Activated T-cell treated with anti-CD3 and anti-CD28 coated beads, Interleukin-2, amount 50 U/mL, for 72 hours (primary cell): ENCODE results near the gene COL28A1. TPM values are rescaled to one million over a fixed set of nuclear protein-coding genes. Genes with fewer than 3 reads are reported as not detected.
"Not testable (repeated sequence)": the region's sequence is repeated elsewhere in the genome, so short reads cannot be mapped to it uniquely, and the experiment has no call there.

Experiments used
- ATAC-seq, 2 donors: fragments of 150-1000 bp; cut with Tn5 transposase; replicated peaks in 1 of 2; 2 replicates each; pipeline ENCODE4 v1.10.0; 2021; ENCODE audit warnings: moderate library complexity in 2 of 2, mild to moderate bottlenecking in 1 of 2
- DNase-seq, 2 donors: peaks; one replicate each; pipeline ENCODE4 v3.0.0; 2021 to 2022; ENCODE audit warnings: mixed read lengths in 1 of 2
- H3K27ac Mint-ChIP-seq: one replicate; pipeline ENCODE4 v1.8.0; 2022; ENCODE audit warnings: mild to moderate bottlenecking, moderate library complexity, mixed read lengths
- H3K27me3 Mint-ChIP-seq: one replicate; pipeline ENCODE4 v1.8.0; 2022; ENCODE audit warnings: low read depth, mixed read lengths
- H3K36me3 Mint-ChIP-seq, 2 donors: one replicate each; pipeline ENCODE4 v1.8.0; 2022; ENCODE audit warnings: mixed read lengths in 2 of 2, mild to moderate bottlenecking in 1 of 2; ENCODE audit not compliant: insufficient read depth in 2 of 2
- H3K4me1 Mint-ChIP-seq: one replicate; pipeline ENCODE4 v1.8.0; 2022; ENCODE audit warnings: low read depth, mixed read lengths
- H3K4me3 Mint-ChIP-seq, 2 donors: one replicate each; pipeline ENCODE4 v1.8.0; 2022; ENCODE audit warnings: mild to moderate bottlenecking in 2 of 2, mixed read lengths in 2 of 2, moderate library complexity in 2 of 2
- H3K9me3 Mint-ChIP-seq, 2 donors: one replicate each; pipeline ENCODE4 v1.8.0; 2022; ENCODE audit warnings: mixed read lengths in 2 of 2
- total RNA-seq, 2 donors: library from RNA; stranded (reverse); gene quantifications; one replicate each; pipeline ENCODE4 v1.2.3, GENCODE V29; 2022

Gene COL28A1
- total RNA-seq, 2 donors from 2014 or later, result 0.16 to 0.29 TPM

GRCh38 chr7:7476381-7476780 lies 59.3 kb downstream of the COL28A1 start:
- no peak overlapping the region for H3K27ac Mint-ChIP-seq
- H3K4me3 Mint-ChIP-seq, result no peak overlapping the region
- peaks cover 0 to 1% of the 10 kb centered on the region in 2 donors for H3K36me3 Mint-ChIP-seq
- no peaks in the 10 kb centered on the region for H3K9me3 Mint-ChIP-seq
- no peak for ATAC-seq
- H3K4me1 Mint-ChIP-seq, result no peaks in the 10 kb centered on the region
- DNase-seq, result no peak
- no peaks in the 10 kb centered on the region for H3K27me3 Mint-ChIP-seq

- Mint-ChIP-seq H3K27me3 (no peaks in the 10 kb centered on the region), H3K27ac (no peak overlapping the region), H3K9me3 (peaks cover 0 to 2% of the 10 kb centered on the region in 2 donors), H3K4me3 (no peak overlapping the region), H3K36me3 (peaks cover 0 to 4% of the 10 kb centered on the region in 2 donors), H3K4me1 (no peaks in the 10 kb centered on the region)
- ATAC-seq, result no peak
- no peak for DNase-seq
Measured at GRCh38 chr7:7475601-7476000, 60.1 kb downstream of the COL28A1 start.

- peaks cover 0 to 2% of the 10 kb centered on the region in 2 donors for H3K9me3 Mint-ChIP-seq
- ATAC-seq (no peak), DNase-seq (no peak)
- H3K4me3 Mint-ChIP-seq, result no peak overlapping the region
- H3K27ac Mint-ChIP-seq, result no peak overlapping the region
- H3K4me1 Mint-ChIP-seq, result no peaks in the 10 kb centered on the region
- H3K36me3 Mint-ChIP-seq, result peaks cover 0 to 4% of the 10 kb centered on the region in 2 donors
- H3K27me3 Mint-ChIP-seq, result no peaks in the 10 kb centered on the region
Measured at GRCh38 chr7:7474436-7474835, 61.2 kb downstream of the COL28A1 start.

GRCh38 chr7:7464991-7465765 lies 70.5 kb downstream of the COL28A1 start:
- not testable (repeated sequence) for H3K4me3 Mint-ChIP-seq, H3K4me1 Mint-ChIP-seq, H3K27me3 Mint-ChIP-seq, H3K36me3 Mint-ChIP-seq, ATAC-seq, H3K27ac Mint-ChIP-seq, DNase-seq, H3K9me3 Mint-ChIP-seq

GRCh38 chr7:7454000-7454399 lies 81.7 kb downstream of the COL28A1 start:
- Mint-ChIP-seq H3K9me3 (peaks cover 5 to 6% of the 10 kb centered on the region in 2 donors), H3K4me3 (no peak overlapping the region), H3K27ac (no peak overlapping the region), H3K4me1 (no peaks in the 10 kb centered on the region), H3K27me3 (no peaks in the 10 kb centered on the region), H3K36me3 (peaks cover 1 to 2% of the 10 kb centered on the region in 2 donors)
- no peak for ATAC-seq
- no peak for DNase-seq

GRCh38 chr7:7452652-7453051 lies 83.0 kb downstream of the COL28A1 start:
- Mint-ChIP-seq H3K4me1 (no peaks in the 10 kb centered on the region), H3K4me3 (no peak overlapping the region), H3K36me3 (peaks cover 4% of the 10 kb centered on the region in 2 donors), H3K27me3 (no peaks in the 10 kb centered on the region), H3K9me3 (peaks cover 6 to 9% of the 10 kb centered on the region in 2 donors), H3K27ac (no peak overlapping the region)
- no peak for DNase-seq
- ATAC-seq, result no peak

- Mint-ChIP-seq H3K4me3 (no peak overlapping the region), H3K27ac (no peak overlapping the region), H3K4me1 (no peaks in the 10 kb centered on the region), H3K27me3 (no peaks in the 10 kb centered on the region), H3K36me3 (peaks cover 7% of the 10 kb centered on the region in 2 donors), H3K9me3 (peaks cover 7 to 12% of the 10 kb centered on the region in 2 donors)
- ATAC-seq (no peak), DNase-seq (no peak)
Measured at GRCh38 chr7:7452119-7452518, 83.6 kb downstream of the COL28A1 start.

GRCh38 chr7:7449055-7449454 lies 86.6 kb downstream of the COL28A1 start:
- no peak for DNase-seq
- Mint-ChIP-seq H3K27me3 (no peaks in the 10 kb centered on the region), H3K4me3 (no peak overlapping the region), H3K27ac (no peak overlapping the region), H3K36me3 (peaks cover 9 to 17% of the 10 kb centered on the region in 2 donors), H3K4me1 (no peaks in the 10 kb centered on the region), H3K9me3 (peaks cover 10 to 18% of the 10 kb centered on the region in 2 donors)
- ATAC-seq, result no peak

- Mint-ChIP-seq H3K27me3 (no peaks in the 10 kb centered on the region), H3K4me3 (no peak overlapping the region), H3K36me3 (peaks cover 9 to 17% of the 10 kb centered on the region in 2 donors), H3K4me1 (no peaks in the 10 kb centered on the region), H3K9me3 (peaks cover 12 to 18% of the 10 kb centered on the region in 2 donors), H3K27ac (no peak overlapping the region)
- DNase-seq (no peak), ATAC-seq (no peak)
Measured at GRCh38 chr7:7446616-7447015, 89.1 kb downstream of the COL28A1 start.

- Mint-ChIP-seq H3K27ac (no peak overlapping the region), H3K27me3 (no peaks in the 10 kb centered on the region), H3K36me3 (peaks cover 7 to 16% of the 10 kb centered on the region in 2 donors), H3K9me3 (peaks cover 11 to 15% of the 10 kb centered on the region in 2 donors), H3K4me3 (no peak overlapping the region), H3K4me1 (no peaks in the 10 kb centered on the region)
- DNase-seq, result no peak
- no peak for ATAC-seq
Measured at GRCh38 chr7:7443806-7444350, 91.8 kb downstream of the COL28A1 start.

GRCh38 chr7:7439564-7439963 lies 96.1 kb downstream of the COL28A1 start:
- H3K9me3 Mint-ChIP-seq, result peaks cover 0 to 4% of the 10 kb centered on the region in 2 donors
- H3K27me3 Mint-ChIP-seq, result no peaks in the 10 kb centered on the region
- H3K27ac Mint-ChIP-seq, result no peak overlapping the region
- ATAC-seq (no peak), DNase-seq (no peak)
- peaks cover 0 to under 1% of the 10 kb centered on the region in 2 donors for H3K36me3 Mint-ChIP-seq
- no peak overlapping the region for H3K4me3 Mint-ChIP-seq
- H3K4me1 Mint-ChIP-seq, result no peaks in the 10 kb centered on the region

GRCh38 chr7:7438851-7439250 lies 96.8 kb downstream of the COL28A1 start:
- Mint-ChIP-seq H3K36me3 (no peaks in the 10 kb centered on the region), H3K27ac (no peak overlapping the region), H3K9me3 (peaks cover 0 to 4% of the 10 kb centered on the region in 2 donors), H3K27me3 (no peaks in the 10 kb centered on the region), H3K4me3 (no peak overlapping the region), H3K4me1 (no peaks in the 10 kb centered on the region)
- DNase-seq (no peak), ATAC-seq (peak in 1 of 2 donors; percentile 61)

GRCh38 chr7:7435978-7436377 lies 99.7 kb downstream of the COL28A1 start:
- no peak overlapping the region for H3K27ac Mint-ChIP-seq

More at GRCh38 chr7:7435978-7436377, 99.7 kb downstream of the COL28A1 start:
- ATAC-seq (no peak), DNase-seq (no peak)
- peaks cover 3% of the 10 kb centered on the region for H3K27me3 Mint-ChIP-seq
- H3K4me1 Mint-ChIP-seq, result no peaks in the 10 kb centered on the region
- H3K36me3 Mint-ChIP-seq, result no peaks in the 10 kb centered on the region
- peaks cover 0 to 2% of the 10 kb centered on the region in 2 donors for H3K9me3 Mint-ChIP-seq
- no peak overlapping the region for H3K4me3 Mint-ChIP-seq
